SK-N-SH treated with all-trans-retinoic acid at 6 μM for 48 hours (cell line): ENCODE measurements around the gene SLC38A8.

Source experiments
- BACH2 ChIP-seq: fragments of 250-450 bp; sonication (Bioruptor Pico); IDR thresholded peaks from 2 replicates; pipeline ENCODE4 v1.9.0; 2021; ENCODE audit warnings: mild to moderate bottlenecking, borderline replicate concordance
- ESRRG ChIP-seq: fragments of 250-450 bp; sonication (Bioruptor Pico); IDR thresholded peaks from 2 replicates; pipeline ENCODE4 v1.6.1; 2021; ENCODE audit warnings: mild to moderate bottlenecking
- ISL1 ChIP-seq: fragments of 250-450 bp; sonication (Bioruptor Pico); IDR thresholded peaks from 2 replicates; pipeline ENCODE4 v2.1.2; 2022; ENCODE audit warnings: mild to moderate bottlenecking, moderate library complexity
- PATZ1 ChIP-seq: fragments of 250-450 bp; sonication (Bioruptor Pico); IDR thresholded peaks from 2 replicates; pipeline ENCODE4 v1.8.0; 2020; ENCODE audit warnings: mild to moderate bottlenecking, moderate library complexity, borderline replicate concordance
- PPARA ChIP-seq: fragments of 250-450 bp; sonication (Bioruptor Pico); IDR thresholded peaks from 2 replicates; pipeline ENCODE4 v1.5.0; 2020; ENCODE audit warnings: mild to moderate bottlenecking, borderline replicate concordance
- TCF4 ChIP-seq: fragments of 250-450 bp; sonication (Bioruptor Pico); IDR thresholded peaks from 2 replicates; pipeline ENCODE4 v1.8.0; 2021; ENCODE audit warnings: mild to moderate bottlenecking, moderate library complexity, borderline replicate concordance

GRCh38 chr16:83966153-83966696 is 76.4 kb downstream of the SLC38A8 start:
- TF ChIP-seq PATZ1, result no peak
- no peak for TF ChIP-seq ESRRG (CRISPR knock-in tag)
- no peak for TF ChIP-seq PPARA (CRISPR knock-in tag)
- no peak for TF ChIP-seq TCF4 (CRISPR knock-in tag)
- TF ChIP-seq ISL1, result no peak
- TF ChIP-seq BACH2, result no peak
